SK-N-MC (cell line): ENCODE data around the gene KCNJ6.

ENCODE experiments used
- DNase-seq: peaks from one replicate; pipeline ENCODE4 v3.0.0-alpha.2; 2011; ENCODE audit warnings: low read depth, low spot score
- H3K27ac ChIP-seq: fragments of 200-600 bp; sonication (generic); 2 replicates; pipeline ENCODE4 v1.5.1; 2016; ENCODE audit warnings: mixed run types
- H3K36me3 ChIP-seq: fragments of 200-600 bp; sonication (generic); 2 replicates; pipeline ENCODE4 v1.6.1; 2017; ENCODE audit warnings: antibody characterized with exemption, low read length, mixed read lengths; ENCODE audit not compliant: insufficient read depth
- H3K4me3 ChIP-seq: fragments of 200-600 bp; sonication (generic); 2 replicates; pipeline ENCODE4 v1.5.1; 2016
- H3K9ac ChIP-seq: fragments of 200-600 bp; sonication (generic); 2 replicates; pipeline ENCODE4 v1.8.0; 2017; ENCODE audit warnings: mixed run types, mixed read lengths; ENCODE audit not compliant: insufficient read length
- H3K9me3 ChIP-seq: fragments of 200-600 bp; sonication (generic); 2 replicates; pipeline ENCODE4 v1.6.1; 2017; ENCODE audit warnings: low read depth, mild to moderate bottlenecking, antibody characterized with exemption, low read length, moderate library complexity, mixed read lengths
- EZH2 ChIP-seq: fragments of 200-600 bp; sonication (generic); IDR thresholded peaks from one replicate; pipeline ENCODE4 v1.6.1; 2017; ENCODE audit warnings: antibody characterized with exemption
- FOXP2 ChIP-seq: optimal IDR thresholded peaks from 2 replicates; pipeline ENCODE3; 2011; ENCODE audit warnings: mild to moderate bottlenecking, moderate library complexity; ENCODE audit not compliant: insufficient read depth; ENCODE audit errors: extremely low read length, control extremely low read depth
- POLR2AphosphoS5 ChIP-seq: IDR thresholded peaks from 2 replicates; pipeline ENCODE4 v1.6.1; 2012; ENCODE audit warnings: mild to moderate bottlenecking, low read depth, low read length, borderline replicate concordance

KCNJ6 gene

GRCh38 chr21:37866027-37866426, 50.2 kb downstream of the KCNJ6 start:
- H3K27ac ChIP-seq = no peak overlapping the region
- no peak overlapping the region for H3K4me3 ChIP-seq

GRCh38 chr21:37865156-37865555, 51.1 kb downstream of the KCNJ6 start:
- Histone ChIP-seq H3K9ac (no peak overlapping the region), H3K27ac (no peak overlapping the region)

More at GRCh38 chr21:37866027-37866426, 50.2 kb downstream of the KCNJ6 start:
- no peaks in the 10 kb centered on the region for H3K9me3 ChIP-seq
- H3K9ac ChIP-seq = no peak overlapping the region
- TF ChIP-seq FOXP2 (no peak), EZH2 (no peak), POLR2AphosphoS5 (no peak)
- no peaks in the 10 kb centered on the region for H3K36me3 ChIP-seq
- no peak for DNase-seq

GRCh38 chr21:37863842-37864241, 52.4 kb downstream of the KCNJ6 start:
- Histone ChIP-seq H3K27ac (no peak overlapping the region), H3K36me3 (no peaks in the 10 kb centered on the region), H3K9me3 (no peaks in the 10 kb centered on the region), H3K4me3 (no peak overlapping the region), H3K9ac (no peak overlapping the region)
- no peak for DNase-seq
- no peak for TF ChIP-seq POLR2AphosphoS5
- no peak for TF ChIP-seq EZH2
- TF ChIP-seq FOXP2 = no peak

More at GRCh38 chr21:37865156-37865555, 51.1 kb downstream of the KCNJ6 start:
- Histone ChIP-seq H3K4me3 (no peak overlapping the region), H3K9me3 (no peaks in the 10 kb centered on the region), H3K36me3 (no peaks in the 10 kb centered on the region)
- DNase-seq = no peak
- TF ChIP-seq FOXP2 (no peak), EZH2 (no peak), POLR2AphosphoS5 (no peak)

- no peak overlapping the region for H3K27ac ChIP-seq
Measured at GRCh38 chr21:37862536-37862935, 53.7 kb downstream of the KCNJ6 start.

GRCh38 chr21:37861561-37861960, 54.7 kb downstream of the KCNJ6 start:
- TF ChIP-seq FOXP2 = no peak
- TF ChIP-seq EZH2 = no peak
- TF ChIP-seq POLR2AphosphoS5 = no peak

More at GRCh38 chr21:37862536-37862935, 53.7 kb downstream of the KCNJ6 start:
- no peak for DNase-seq
- Histone ChIP-seq H3K9me3 (no peaks in the 10 kb centered on the region), H3K36me3 (no peaks in the 10 kb centered on the region), H3K9ac (no peak overlapping the region), H3K4me3 (no peak overlapping the region)
- TF ChIP-seq POLR2AphosphoS5 (no peak), FOXP2 (no peak), EZH2 (no peak)

GRCh38 chr21:37860416-37860815, 55.8 kb downstream of the KCNJ6 start:
- TF ChIP-seq EZH2 = no peak
- TF ChIP-seq POLR2AphosphoS5 = no peak
- TF ChIP-seq FOXP2 = no peak
- Histone ChIP-seq H3K36me3 (no peaks in the 10 kb centered on the region), H3K9ac (no peak overlapping the region), H3K27ac (no peak overlapping the region), H3K9me3 (no peaks in the 10 kb centered on the region), H3K4me3 (no peak overlapping the region)
- no peak for DNase-seq

More at GRCh38 chr21:37861561-37861960, 54.7 kb downstream of the KCNJ6 start:
- no peak overlapping the region for H3K9ac ChIP-seq
- H3K27ac ChIP-seq = no peak overlapping the region
- H3K9me3 ChIP-seq = no peaks in the 10 kb centered on the region
- no peaks in the 10 kb centered on the region for H3K36me3 ChIP-seq
- no peak for DNase-seq
- no peak overlapping the region for H3K4me3 ChIP-seq

- Histone ChIP-seq H3K36me3 (no peaks in the 10 kb centered on the region), H3K27ac (no peak overlapping the region), H3K4me3 (no peak overlapping the region), H3K9me3 (no peaks in the 10 kb centered on the region), H3K9ac (no peak overlapping the region)
- TF ChIP-seq FOXP2 (no peak), POLR2AphosphoS5 (no peak), EZH2 (no peak)
- DNase-seq = no peak
Measured at GRCh38 chr21:37855647-37856625, 60.3 kb downstream of the KCNJ6 start.

GRCh38 chr21:37855271-37855646, 61.0 kb downstream of the KCNJ6 start:
- H3K4me3 ChIP-seq = no peak overlapping the region
- no peaks in the 10 kb centered on the region for H3K36me3 ChIP-seq
- no peak overlapping the region for H3K9ac ChIP-seq
- no peak overlapping the region for H3K27ac ChIP-seq
- no peak for TF ChIP-seq POLR2AphosphoS5
- TF ChIP-seq EZH2 = no peak
- TF ChIP-seq FOXP2 = no peak
- H3K9me3 ChIP-seq = no peaks in the 10 kb centered on the region
- DNase-seq = no peak
